Measurements from ENCODE around the gene TBC1D8.

DNA sequence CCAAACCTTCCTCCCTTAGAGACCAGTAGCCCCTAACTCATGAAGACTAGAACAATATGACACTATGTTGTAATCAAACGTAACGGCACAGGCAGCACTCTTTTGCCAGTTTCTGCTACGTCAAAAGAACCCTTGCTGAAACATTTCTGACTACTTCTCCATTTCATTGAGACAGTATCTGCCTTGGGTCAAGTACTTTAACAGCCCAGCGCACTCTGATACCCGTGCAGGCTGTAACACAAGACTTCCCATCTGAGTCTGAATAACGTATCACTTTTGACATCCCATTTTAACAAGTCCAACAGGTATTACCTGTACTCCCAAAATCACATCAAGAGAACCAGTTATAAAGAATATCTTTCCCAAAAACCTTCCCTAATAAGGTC lies 38.4 kb downstream of the TBC1D8 start:
- no peak for TF ChIP-seq CTCF (IDR thresholded peaks at IDR 0.05)
- TF ChIP-seq EZH2 (IDR thresholded peaks at IDR 0.05) = no peak
- TF ChIP-seq EZH2phosphoT487 (IDR thresholded peaks at IDR 0.05) = no peak

Measured in neural progenitor cell (in vitro differentiated cells).